AG04449 (cell line): ENCODE results near the gene SLC7A14.
A peak's percentile ranks its signal among the peaks of the same experiment; 100 is the strongest.

Experiments
- CTCF ChIA-PET: fragments of 350-600 bp; formaldehyde crosslinking; extraction: SDS; loops from one replicate; lab custom pipeline; 2021; ENCODE audit warnings: antibody characterized with exemption; lab: Yijun Ruan, JAX
- POLR2A ChIA-PET: fragments of 400-600, 350-600 bp; formaldehyde crosslinking; extraction: SDS; loops from one replicate; lab custom pipeline; 2020; ENCODE audit warnings: antibody characterized with exemption, inconsistent platforms; lab: Yijun Ruan, JAX
- DNase-seq: peaks from one replicate; pipeline ENCODE4 v3.0.0-alpha.2; 2010; ENCODE audit warnings: low read depth, low spot score
- H3K4me3 ChIP-seq: 2 replicates; pipeline ENCODE4 v1.5.1; 2011; ENCODE audit warnings: low read depth, mild to moderate bottlenecking, control low read depth, low read length
- CTCF ChIP-seq: IDR thresholded peaks from one replicate; pipeline ENCODE4 v1.5.1; 2011; ENCODE audit warnings: mild to moderate bottlenecking, moderate library complexity, low read length, control low read depth, inconsistent platforms; ENCODE audit not compliant: insufficient read depth; ENCODE audit errors: missing control alignments

SLC7A14 gene

GRCh38 chr3:170565495-170565894 lies 20.4 kb downstream of the SLC7A14 start:
- DNase-seq: no peak
- no peak for TF ChIP-seq CTCF
- CTCF ChIA-PET: interaction anchor here (0.8 to 1.6 kb wide), 3 partner anchors 12 to 246 kb away, joined by 3 to 5 read pairs (median 3); no protein-coding TSS in a partner anchor
- no peak overlapping the region for H3K4me3 ChIP-seq
- POLR2A ChIA-PET: no interaction called here

- ChIA-PET CTCF (interaction anchor here (0.6 to 2.3 kb wide), 4 partner anchors 11 to 288 kb away, joined by 3 to 7 read pairs (median 6); no protein-coding TSS in a partner anchor), POLR2A (no interaction called here)
- no peak for TF ChIP-seq CTCF
- no peak overlapping the region for H3K4me3 ChIP-seq
- DNase-seq: no peak
Observed at GRCh38 chr3:170564664-170565063, 21.2 kb downstream of the SLC7A14 start.

- DNase-seq: no peak
- H3K4me3 ChIP-seq: peak overlapping the region; percentile 24
- CTCF ChIA-PET: interaction anchor here (0.6 to 2.3 kb wide), 5 partner anchors 11 to 289 kb away, joined by 3 to 7 read pairs (median 4); no protein-coding TSS in a partner anchor
- POLR2A ChIA-PET: no interaction called here
- TF ChIP-seq CTCF: no peak
Observed at GRCh38 chr3:170563712-170564423, 22.0 kb downstream of the SLC7A14 start.

- CTCF ChIA-PET: interaction anchor here (1.1 kb wide), 1 partner anchor 9 kb away, joined by 3 read pairs; no protein-coding TSS in a partner anchor
Observed at GRCh38 chr3:170562080-170562479, 23.8 kb downstream of the SLC7A14 start.

GRCh38 chr3:170560717-170561382 lies 25.0 kb downstream of the SLC7A14 start:
- no peak for TF ChIP-seq CTCF
- ChIA-PET CTCF (interaction anchor here (1.3 kb wide), 2 partner anchors 142 to 251 kb away, joined by 3 read pairs; no protein-coding TSS in a partner anchor), POLR2A (no interaction called here)
- no peak overlapping the region for H3K4me3 ChIP-seq
- DNase-seq: no peak

More at GRCh38 chr3:170562080-170562479, 23.8 kb downstream of the SLC7A14 start:
- POLR2A ChIA-PET: no interaction called here
- no peak overlapping the region for H3K4me3 ChIP-seq
- no peak for DNase-seq
- TF ChIP-seq CTCF: no peak

GRCh38 chr3:170560296-170560695 lies 25.6 kb downstream of the SLC7A14 start:
- TF ChIP-seq CTCF: no peak
- no peak for DNase-seq
- ChIA-PET CTCF (interaction anchor here (1.3 kb wide), 2 partner anchors 142 to 251 kb away, joined by 3 read pairs; no protein-coding TSS in a partner anchor), POLR2A (no interaction called here)
- no peak overlapping the region for H3K4me3 ChIP-seq
